Hematopoietic multipotent progenitor cell treated with erythropoietin and hydrocortisone succinate and interleukin-3 and kit ligand, for 17 days (in vitro differentiated cells): Measurements from ENCODE around the gene INAFM2.
A peak's percentile ranks its signal among the peaks of the same experiment; 100 is the strongest.

Source experiments
- DNase-seq: peaks from one replicate; pipeline ENCODE4 v3.0.0-alpha.2; 2015; ENCODE audit warnings: low spot score

Gene INAFM2

DNA sequence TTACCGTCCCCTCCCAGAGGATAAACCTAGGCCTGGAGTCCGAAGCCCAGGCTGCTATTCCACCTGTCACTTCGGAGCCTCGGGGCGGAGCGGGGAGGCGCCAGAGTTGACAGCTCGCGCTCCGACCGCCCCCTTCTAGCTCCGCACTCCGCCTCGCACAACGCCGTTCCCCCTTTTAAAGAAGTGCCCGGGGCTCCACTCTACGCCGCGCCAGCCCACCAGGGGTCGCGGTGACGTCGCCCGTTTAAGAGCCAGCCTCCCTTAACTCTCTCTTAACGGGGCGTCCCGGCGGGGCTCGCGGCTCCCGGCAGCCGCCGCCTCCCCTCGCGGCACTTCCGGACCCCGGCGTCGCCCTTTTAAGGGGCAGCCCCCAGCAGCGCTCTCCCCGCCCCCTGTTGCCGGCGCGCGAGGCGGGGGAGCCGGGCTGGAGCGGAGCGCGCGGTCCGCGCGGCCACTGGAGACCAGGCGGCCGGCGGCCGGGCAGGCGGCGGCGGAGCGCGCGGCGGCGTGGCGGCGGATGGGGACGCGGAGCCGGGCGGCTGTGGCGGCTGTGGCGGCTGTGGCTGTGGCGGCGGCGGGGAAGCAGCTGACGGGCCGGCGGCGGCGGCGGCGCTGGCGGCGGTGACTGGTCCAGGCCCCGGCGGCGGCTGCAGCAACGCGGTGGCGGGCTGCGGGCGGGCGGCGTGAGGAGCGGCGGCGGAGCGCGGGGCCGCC, at the start of gene INAFM2:
Gene INAFM2, plus strand, starts transcription at position 454 of the 714 bp plus-strand sequence. CDS start 364 bp downstream, outside the sequence.
- peak; percentile 65 for DNase-seq

- peak; percentile 89 for DNase-seq
Observed at GRCh38 chr15:40274350-40275274, 48.9 kb upstream of the INAFM2 start.

GRCh38 chr15:40275523-40275922, 48.0 kb upstream of the INAFM2 start:
- DNase-seq = no peak

- DNase-seq = no peak
Observed at GRCh38 chr15:40275954-40276353, 47.5 kb upstream of the INAFM2 start.

DNA sequence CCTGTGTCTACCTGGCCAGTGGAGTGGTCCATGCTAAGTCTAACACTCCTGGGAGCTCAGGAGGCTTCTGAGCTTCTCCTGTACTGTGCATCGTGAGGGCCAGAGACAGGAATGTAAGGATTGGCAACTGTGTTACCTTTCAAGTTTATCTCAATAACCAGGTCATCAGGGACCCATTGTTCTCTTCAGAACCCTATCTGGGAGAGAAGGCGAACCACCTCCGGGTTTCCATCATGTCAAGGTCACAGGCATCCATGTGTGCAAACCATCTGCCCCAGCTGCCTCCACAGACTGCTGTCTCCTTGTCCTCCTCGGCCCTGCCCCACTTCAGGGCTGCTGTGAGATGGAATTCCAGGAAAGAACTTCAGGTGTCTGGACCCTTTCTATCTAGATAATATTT, 46.6 kb upstream of the INAFM2 start:
- DNase-seq = no peak

DNA sequence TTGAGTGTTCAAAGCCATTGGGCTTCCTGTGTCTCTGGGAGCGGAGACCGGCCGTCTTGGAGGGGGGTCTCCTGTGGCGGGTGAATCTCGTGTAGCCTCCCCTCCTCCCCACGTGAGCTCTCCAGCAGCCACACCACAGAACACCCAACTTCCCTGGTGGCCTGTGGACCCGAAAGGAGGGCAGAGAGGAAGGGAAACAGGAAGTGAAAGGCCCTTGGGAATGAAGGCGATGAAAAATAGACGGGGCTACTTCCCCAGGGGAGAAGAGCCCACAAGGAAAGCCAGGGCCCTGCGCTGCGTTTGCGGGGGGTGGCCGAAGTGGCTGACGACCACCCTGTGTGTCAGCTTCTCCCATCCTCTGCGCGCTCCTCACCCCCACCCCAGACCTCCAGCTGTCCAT, 46.0 kb upstream of the INAFM2 start:
- DNase-seq = no peak

DNA sequence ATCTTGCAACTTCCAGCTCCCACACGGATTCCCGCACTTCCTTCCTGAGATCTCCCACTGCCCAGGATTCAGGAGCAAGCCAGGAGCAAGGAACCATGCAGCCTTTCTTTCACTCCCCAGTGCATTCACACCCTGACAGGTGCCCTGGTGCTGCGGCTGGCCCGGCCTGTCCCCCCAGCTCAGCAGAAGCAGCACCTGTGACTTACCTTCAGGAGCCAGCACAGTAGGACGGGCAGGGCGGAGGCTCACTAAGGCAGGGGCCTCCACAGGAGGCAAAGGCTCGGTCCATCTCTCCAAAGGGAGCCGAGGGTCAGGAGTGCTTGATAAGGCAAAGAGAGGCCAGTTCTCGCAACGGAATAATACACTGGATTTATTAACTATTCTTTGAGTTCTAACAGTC, 45.5 kb upstream of the INAFM2 start:
- DNase-seq = no peak

GRCh38 chr15:40279437-40280141, 43.9 kb upstream of the INAFM2 start:
- peak; percentile 72 for DNase-seq

- DNase-seq = no peak
Observed at GRCh38 chr15:40280260-40281056, 43.0 kb upstream of the INAFM2 start.

- no peak for DNase-seq
Observed at GRCh38 chr15:40281057-40281800, 42.3 kb upstream of the INAFM2 start.

DNA sequence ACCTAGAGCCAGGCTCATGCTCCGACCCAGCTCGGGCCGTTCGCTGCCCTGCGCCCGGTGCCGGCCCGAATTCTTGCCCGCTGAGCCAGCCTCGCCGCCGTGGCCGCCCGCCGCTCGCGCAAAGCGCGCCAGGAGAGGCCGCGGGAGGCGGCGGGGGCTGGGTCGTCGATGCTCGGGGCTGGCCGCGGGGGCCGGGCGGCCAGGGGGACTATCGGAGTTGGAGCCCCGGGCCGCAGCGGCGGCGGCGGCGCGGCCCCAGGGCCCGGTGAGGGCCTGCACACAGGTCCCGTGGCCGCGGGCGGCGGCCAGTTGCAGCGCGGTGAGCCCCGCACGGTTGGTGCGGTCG, 41.7 kb upstream of the INAFM2 start:
- no peak for DNase-seq

- no peak for DNase-seq
Observed at GRCh38 chr15:40282147-40282868, 41.2 kb upstream of the INAFM2 start.

DNA sequence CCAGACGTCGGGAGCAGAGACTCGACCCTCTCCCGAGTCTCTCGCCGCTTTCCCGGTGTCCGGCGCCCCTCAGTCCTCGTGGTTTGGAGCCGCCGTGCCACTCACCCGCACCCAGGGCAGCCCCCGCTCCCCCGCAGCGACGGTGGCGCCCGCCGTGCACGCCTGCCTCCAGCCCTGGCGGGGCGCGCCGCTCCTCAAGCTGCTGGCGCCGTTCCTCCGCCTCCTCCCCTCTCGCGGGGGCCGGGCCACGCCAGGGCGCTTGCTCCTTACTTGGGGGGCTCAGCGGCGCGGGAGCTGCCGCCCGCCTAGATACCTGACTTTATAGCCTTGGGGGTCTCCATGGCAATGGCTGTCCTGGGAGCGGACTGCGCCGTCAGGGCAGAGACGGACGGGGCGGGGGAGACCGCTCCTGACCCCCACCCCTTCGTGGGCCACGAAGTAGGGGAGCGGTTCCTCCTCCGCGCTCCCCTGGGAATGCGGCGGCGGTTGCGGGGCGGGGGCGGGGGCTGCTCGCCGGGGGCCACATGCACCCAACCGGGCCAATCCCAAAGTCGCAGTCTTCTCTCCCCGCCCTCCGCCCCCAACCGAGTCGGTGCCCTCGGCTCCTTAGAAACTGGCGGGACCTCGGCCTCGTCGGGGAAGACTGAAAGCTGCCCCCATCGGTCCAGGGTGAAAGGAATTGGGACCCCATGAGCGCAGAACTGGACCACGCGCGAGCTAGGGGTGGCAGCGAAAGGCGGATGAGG, 40.5 kb upstream of the INAFM2 start, which contains the start of gene ANKRD63:
Gene ANKRD63, minus strand, starts transcription at position 196 of the 746 bp plus-strand sequence. CDS start 478 bp downstream, outside the sequence.
- no peak for DNase-seq

DNA sequence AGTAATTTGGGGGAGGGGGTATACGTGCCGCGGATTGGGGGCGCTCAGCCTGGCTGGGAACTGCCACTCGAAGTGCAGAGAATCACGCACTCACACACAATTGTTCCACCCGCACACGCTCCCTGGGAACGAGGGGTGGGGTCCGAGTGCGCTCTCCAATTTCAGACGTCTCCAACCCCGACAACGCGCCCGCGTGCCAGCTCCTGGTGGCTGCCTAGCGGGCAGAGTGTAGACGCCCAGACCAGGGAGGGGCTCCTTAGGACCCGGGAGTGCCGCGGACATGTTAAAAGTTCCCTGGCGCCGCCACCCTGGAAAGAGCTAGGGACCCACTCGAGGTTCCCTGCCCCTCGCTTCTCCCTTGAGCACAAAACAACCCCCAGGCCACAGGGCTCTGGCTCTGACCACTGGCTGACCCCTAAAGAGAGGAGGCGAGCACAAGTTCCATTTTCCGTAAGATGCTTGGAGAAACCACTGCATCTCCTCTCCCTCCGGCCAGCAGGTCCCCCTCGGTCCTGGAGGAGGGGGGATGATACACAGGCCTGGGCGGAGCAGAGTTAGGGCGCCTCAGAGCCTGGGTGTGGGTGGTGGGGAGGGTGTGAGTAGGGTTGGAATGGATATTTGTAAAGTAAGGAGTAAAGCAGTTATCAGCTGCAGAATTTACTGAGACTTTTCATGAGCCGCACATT, 39.7 kb upstream of the INAFM2 start:
- DNase-seq = no peak

DNA sequence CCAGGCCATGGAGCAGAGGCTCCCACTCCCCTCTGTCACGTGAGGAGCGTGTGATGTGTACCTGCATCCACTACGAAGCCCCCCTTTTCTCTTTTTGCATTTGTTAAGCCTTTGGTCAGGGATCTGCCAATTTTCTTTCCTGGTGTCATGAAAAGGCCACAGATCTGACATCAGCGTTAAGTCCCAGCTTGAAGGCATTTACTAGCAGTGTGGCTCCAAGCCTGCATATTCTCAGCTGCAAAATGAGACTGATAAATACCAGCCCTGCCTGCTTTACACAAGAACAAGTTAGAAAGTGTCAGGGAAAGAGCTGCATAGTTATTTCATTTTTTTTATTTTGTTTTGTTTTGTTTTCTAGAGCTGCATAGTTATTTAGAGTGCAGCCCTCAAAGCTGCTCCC, 38.3 kb upstream of the INAFM2 start:
- no peak for DNase-seq

DNA sequence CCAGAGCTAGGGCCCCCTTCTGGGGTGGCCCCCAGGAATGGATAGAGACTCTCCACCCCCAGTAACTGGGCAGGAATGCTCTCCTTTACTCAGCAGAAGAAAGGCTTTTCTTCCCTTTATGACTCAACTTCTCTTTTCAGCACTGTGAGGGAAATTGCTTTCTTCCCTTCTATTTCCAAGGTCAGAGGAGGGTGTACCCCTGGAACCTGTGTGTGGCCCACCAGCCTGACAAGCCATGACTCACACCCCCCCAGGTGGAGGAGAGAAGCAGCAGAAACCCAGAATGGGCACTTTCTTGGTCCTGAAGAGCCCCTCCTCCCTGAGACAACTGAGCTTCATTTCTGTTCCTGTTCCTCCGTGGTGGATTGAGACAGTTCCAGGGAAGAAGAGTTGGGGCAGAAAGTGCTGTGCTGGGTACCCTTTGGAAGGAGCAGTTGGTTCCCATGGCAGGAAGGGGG, 37.9 kb upstream of the INAFM2 start:
- DNase-seq = no peak

DNA sequence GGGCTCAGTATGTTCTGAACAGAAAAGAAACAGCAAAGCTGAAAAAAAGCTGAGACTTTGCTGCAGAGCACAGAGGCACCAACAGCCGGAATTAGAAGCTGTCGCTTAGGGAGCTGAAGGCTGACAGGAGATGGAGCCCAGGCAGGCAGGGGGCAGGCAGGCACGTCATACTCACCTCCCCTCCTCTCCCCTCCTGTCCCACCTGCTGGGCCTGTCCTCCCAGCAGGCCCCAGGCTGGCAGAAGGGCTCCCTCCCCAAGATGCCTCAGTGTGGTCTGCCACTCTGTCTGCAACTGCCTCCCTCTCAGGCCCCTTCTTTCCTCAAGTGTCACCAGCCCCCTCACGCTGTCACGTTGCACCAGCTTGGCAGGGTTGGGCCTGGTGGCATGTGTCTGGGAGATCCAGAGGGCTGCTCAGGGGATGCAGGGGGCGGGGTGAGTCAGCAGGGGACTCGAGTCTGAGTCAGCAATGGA, 37.4 kb upstream of the INAFM2 start:
- no peak for DNase-seq

GRCh38 chr15:40286794-40287193, 36.7 kb upstream of the INAFM2 start:
- no peak for DNase-seq

GRCh38 chr15:40287505-40287904, 36.0 kb upstream of the INAFM2 start:
- DNase-seq = no peak
